Upper lobe of left lung (tissue), 6 donors: ENCODE data around the gene SPTBN5. TPM values are rescaled to one million over a fixed set of nuclear protein-coding genes. Genes with fewer than 3 reads are reported as not detected.
A peak's percentile ranks its signal among the peaks of the same experiment; 100 is the strongest.

Experiments used
- ATAC-seq, 2 donors: fragments of 200-7000 bp; cut with Tn5 transposase; one replicate each; pipeline ENCODE4 v1.9.1; 2022; ENCODE audit warnings: mild to moderate bottlenecking in 2 of 2, moderate library complexity in 2 of 2; ENCODE audit not compliant: low FRiP score in 2 of 2
- DNase-seq, 2 donors: peaks; one replicate each; pipeline ENCODE4 v3.0.0-alpha.2; 2019 to 2020
- H3K27ac ChIP-seq, 4 donors: fragments of 200-600 bp; sonication (generic); one replicate each; pipeline ENCODE4 v1.5.1; 2016 to 2019
- H3K27me3 ChIP-seq, 4 donors: fragments of 200-600 bp; sonication (generic); one replicate each; pipeline ENCODE4 v1.5.1; 2017 to 2019
- H3K36me3 ChIP-seq, 4 donors: fragments of 200-600 bp; sonication (generic); one replicate each; pipeline ENCODE4 v1.5.1; 2016 to 2019
- H3K4me1 ChIP-seq, 4 donors: fragments of 200-600 bp; sonication (generic); one replicate each; pipeline ENCODE4 v1.5.1; 2018 to 2019
- H3K4me3 ChIP-seq, 4 donors: fragments of 200-600 bp; sonication (generic); one replicate each; pipeline ENCODE4 v1.5.1; 2017 to 2019; ENCODE audit warnings: mild to moderate bottlenecking in 2 of 4, moderate library complexity in 1 of 4
- H3K9me3 ChIP-seq, 4 donors: fragments of 200-600 bp; sonication (generic); one replicate each; pipeline ENCODE4 v1.5.1; 2018 to 2019
- CTCF ChIP-seq, 6 experiments: fragments of 450-650 bp in 4 of 6; fragments of 200-600 bp in 2 of 6; sonication (generic) in 2 of 6; IDR thresholded peaks; one replicate each; pipeline ENCODE4 v1.5.1; 2016 to 2019; ENCODE audit warnings: antibody characterized with exemption in 6 of 6
- EP300 ChIP-seq, 4 donors: sonication (generic); formaldehyde crosslinking; IDR thresholded peaks; one replicate each; pipeline ENCODE4 v1.5.1; 2017; ENCODE audit warnings: antibody characterized with exemption in 4 of 4, control low read depth in 2 of 4
- POLR2A ChIP-seq, 4 donors: fragments of 450-650 bp; IDR thresholded peaks; one replicate each; pipeline ENCODE4 v1.5.1; 2016 to 2017; ENCODE audit warnings: antibody characterized with exemption in 4 of 4, mild to moderate bottlenecking in 2 of 4
- POLR2AphosphoS5 ChIP-seq, 2 donors: sonication (generic); formaldehyde crosslinking; IDR thresholded peaks; one replicate each; pipeline ENCODE4 v1.5.1; 2017; ENCODE audit warnings: antibody characterized with exemption in 2 of 2
- WGBS, 2 donors: methylation state at CpG; one replicate each; pipeline ENCODE4 v1.1.5; 2017 to 2018; 5-methylcytosine and 5-hydroxymethylcytosine counted together
- total RNA-seq, 6 donors: library from RNA; depleted of rRNA in 4 of 6; stranded (reverse); fragments of >200 nt in 4 of 6; gene quantifications; one replicate each; pipeline versions ENCODE4 v1.1.0 to v1.2.1, GENCODE V29; 2016 to 2021
- donor health status: DM: no; HTN: no; CAD: no; lungs with moderate emphysema.
- donor health status: DM: no; HTN: yes; CAD: no; lungs with severe emphysema.

The SPTBN5 gene
- total RNA-seq, 6 donors from 2014 or later = 0.20 to 9.4 (median 2.0) TPM

GRCh38 chr15:41827290-41827879, 66.5 kb downstream of the SPTBN5 start:
- Histone ChIP-seq H3K27ac (peak overlapping the region in 3 of 4 donors; percentile 81 to 91 (median 85)), H3K9me3 (no peaks in the 10 kb centered on the region), H3K36me3 (peaks cover 0 to 39% (median 33%) of the 10 kb centered on the region in 4 donors), H3K4me3 (peak overlapping the region; percentile 29 to 87 (median 76)), H3K27me3 (no peaks in the 10 kb centered on the region), H3K4me1 (peaks cover 15 to 40% (median 22%) of the 10 kb centered on the region in 4 donors)
- no peak for ATAC-seq
- TF ChIP-seq POLR2AphosphoS5 (IDR thresholded peaks at IDR 0.05) (no peak), CTCF (IDR thresholded peaks at IDR 0.05) (no peak), POLR2A (IDR thresholded peaks at IDR 0.05) (no peak), EP300 (IDR thresholded peaks at IDR 0.05) (no peak)
- 3 to 5% methylated on average over 29 to 32 of the region's 37 CpGs for WGBS, 2 donors
- DNase-seq = peak in 1 of 2 donors; percentile 88

DNA sequence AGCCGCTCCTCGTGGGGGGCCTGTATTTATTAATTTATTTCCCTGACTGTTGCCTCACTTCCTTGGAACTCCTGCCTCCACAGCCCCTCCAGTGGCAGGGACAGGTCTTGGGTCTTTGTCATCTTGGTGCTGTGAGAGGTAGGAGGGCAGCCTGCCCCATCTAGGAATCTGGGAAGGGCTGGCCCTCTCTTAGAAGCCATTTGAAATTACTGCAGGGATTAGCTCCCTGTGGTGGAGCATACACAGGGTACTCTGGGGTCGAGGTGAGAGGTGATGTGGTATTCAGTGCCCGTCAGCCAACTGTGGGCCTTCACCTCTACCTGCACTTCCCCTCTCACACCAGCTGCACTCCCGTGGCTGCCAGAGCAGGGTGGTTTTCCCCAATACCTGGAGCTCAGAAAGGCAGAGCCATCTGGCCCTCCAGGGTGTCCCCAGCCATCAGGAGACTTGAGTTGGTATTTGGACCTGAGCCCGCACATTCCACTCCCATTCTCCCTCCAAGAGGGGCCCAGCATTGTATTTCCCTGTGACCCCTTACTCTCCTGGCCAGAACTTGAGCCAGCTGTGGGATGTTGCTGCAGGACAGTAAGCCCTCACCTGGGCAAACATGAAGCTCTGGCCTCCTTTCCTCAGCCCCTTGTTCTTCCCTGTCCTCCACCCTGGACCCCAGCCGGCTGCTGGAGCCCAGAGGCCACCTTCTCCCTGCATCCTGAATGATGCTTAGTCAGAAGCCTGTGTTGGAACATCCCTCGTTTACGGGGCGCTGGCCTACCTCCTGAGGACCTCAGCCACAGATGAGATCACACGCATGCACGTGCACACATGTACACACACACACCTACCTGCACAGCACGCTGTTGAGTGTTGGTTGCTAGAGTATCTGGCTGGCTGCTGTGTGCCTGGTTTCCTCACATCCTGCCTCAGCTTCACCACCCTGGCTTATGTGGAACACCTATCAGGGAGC, 68.0 kb downstream of the SPTBN5 start:
- DNase-seq = peak in 1 of 2 donors; percentile 34
- 81 to 88% methylated on average over 13 of the region's 13 CpGs for WGBS, 2 donors
- peaks cover 14 to 30% (median 15%) of the 10 kb centered on the region in 4 donors for H3K4me1 ChIP-seq

GRCh38 chr15:41825145-41825544, 68.7 kb downstream of the SPTBN5 start:
- Histone ChIP-seq H3K36me3 (peaks cover 0 to 51% (median 36%) of the 10 kb centered on the region in 4 donors), H3K27ac (no peak overlapping the region), H3K4me3 (no peak overlapping the region), H3K27me3 (no peaks in the 10 kb centered on the region), H3K9me3 (no peaks in the 10 kb centered on the region), H3K4me1 (peaks cover 14 to 25% (median 15%) of the 10 kb centered on the region in 4 donors)
- no peak for ATAC-seq
- WGBS, 2 donors = 89 to 92% methylated on average over 3 to 10 of the region's 10 CpGs
- no peak for TF ChIP-seq CTCF (IDR thresholded peaks at IDR 0.05)
- no peak for TF ChIP-seq POLR2A (IDR thresholded peaks at IDR 0.05)
- TF ChIP-seq EP300 (IDR thresholded peaks at IDR 0.05) = no peak
- no peak for TF ChIP-seq POLR2AphosphoS5 (IDR thresholded peaks at IDR 0.05)
- peak in 1 of 2 donors; percentile 41 for DNase-seq

More for the DNA sequence above, 68.0 kb downstream of the SPTBN5 start:
- ATAC-seq = no peak
- Histone ChIP-seq H3K27ac (no peak overlapping the region), H3K9me3 (no peaks in the 10 kb centered on the region), H3K27me3 (no peaks in the 10 kb centered on the region), H3K4me3 (no peak overlapping the region), H3K36me3 (peaks cover 0 to 45% (median 33%) of the 10 kb centered on the region in 4 donors)
- no peak for TF ChIP-seq POLR2AphosphoS5 (IDR thresholded peaks at IDR 0.05)
- no peak for TF ChIP-seq CTCF (IDR thresholded peaks at IDR 0.05)
- TF ChIP-seq EP300 (IDR thresholded peaks at IDR 0.05) = no peak
- no peak for TF ChIP-seq POLR2A (IDR thresholded peaks at IDR 0.05)

DNA sequence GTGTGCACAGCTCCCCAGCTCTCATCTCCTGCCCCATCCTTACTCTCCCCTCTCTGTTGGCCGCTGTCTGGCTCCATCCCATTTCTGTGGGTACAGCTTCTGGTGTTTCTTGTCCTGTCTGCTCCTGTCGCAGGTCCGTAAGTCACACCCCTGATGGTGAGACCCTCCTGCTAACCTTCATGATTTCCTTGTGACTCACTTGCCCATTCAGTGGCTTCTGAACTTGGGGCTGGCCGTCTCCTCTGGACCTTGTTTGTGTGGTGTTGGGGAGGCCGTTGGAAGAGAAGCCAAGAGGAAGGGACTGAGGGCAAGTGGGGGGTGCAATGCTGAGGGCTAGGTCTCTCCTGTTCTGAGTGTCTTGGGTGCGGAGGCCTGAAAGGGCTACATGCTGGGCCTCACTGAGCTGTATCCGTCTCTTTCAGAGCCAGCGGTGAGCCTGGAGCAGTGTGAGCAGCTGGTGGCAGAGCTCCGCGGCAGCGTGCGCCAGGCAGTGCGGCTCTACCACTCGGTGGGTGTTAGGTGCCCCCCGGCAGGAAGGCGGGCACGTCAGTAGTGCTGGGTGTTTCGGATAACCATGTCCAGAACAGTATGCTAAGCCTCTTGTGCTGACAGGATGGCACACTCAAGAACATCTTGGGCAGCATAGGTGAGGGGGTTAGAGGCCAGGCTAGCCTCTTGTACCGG, 69.6 kb downstream of the SPTBN5 start:
- 93 to 96% methylated on average over 19 of the region's 19 CpGs for WGBS, 2 donors
- H3K27ac ChIP-seq = no peak overlapping the region
- no peaks in the 10 kb centered on the region for H3K9me3 ChIP-seq
- H3K36me3 ChIP-seq = peaks cover 0 to 60% (median 42%) of the 10 kb centered on the region in 4 donors
- no peaks in the 10 kb centered on the region for H3K27me3 ChIP-seq
- H3K4me1 ChIP-seq = peaks cover 9 to 16% (median 14%) of the 10 kb centered on the region in 4 donors
- DNase-seq (peak in 1 of 2 donors; percentile 54), ATAC-seq (no peak)
- no peak for TF ChIP-seq EP300 (IDR thresholded peaks at IDR 0.05)
- TF ChIP-seq CTCF (IDR thresholded peaks at IDR 0.05) = no peak
- no peak for TF ChIP-seq POLR2A (IDR thresholded peaks at IDR 0.05)
- no peak for TF ChIP-seq POLR2AphosphoS5 (IDR thresholded peaks at IDR 0.05)
- no peak overlapping the region for H3K4me3 ChIP-seq
